PC-3 (cell line): ENCODE measurements around the gene PLD1. TPM values are rescaled to one million over a fixed set of nuclear protein-coding genes. Genes with fewer than 3 reads are reported as not detected.

Experiments
- ATAC-seq: fragments of 200-7000 bp; cut with Tn5 transposase; 2 replicates; pipeline ENCODE4 v1.9.1; 2020; ENCODE audit warnings: mild to moderate bottlenecking, moderate library complexity
- BruUV-seq: library from RNA; stranded (reverse); fragments of 400-500 nt; replicated peaks from 2 replicates; lab custom pipeline; 2021; lab: Mats Ljungman, UMichigan
- CTCF ChIA-PET: fragments of 300-600 bp; sonication (Branson Sonifier 250); formaldehyde crosslinking; loops from one replicate; lab custom pipeline; 2022; ENCODE audit warnings: antibody characterized with exemption; lab: Charles Lee
- POLR2A ChIA-PET: fragments of 300-600 bp; sonication (Branson Sonifier 250); formaldehyde crosslinking; loops from one replicate; lab custom pipeline; 2022; ENCODE audit warnings: antibody characterized with exemption; ENCODE audit not compliant: unreplicated experiment; lab: Charles Lee
- DNase-seq: peaks from one replicate; pipeline ENCODE4 v3.0.0-alpha.2; 2015
- H2AFZ ChIP-seq: fragments of 300-600 bp; sonication (generic); 2 replicates; pipeline ENCODE4 v1.6.0; 2016; ENCODE audit warnings: antibody characterized with exemption, low read length
- H3F3A ChIP-seq: fragments of 300-600 bp; sonication (generic); one replicate; pipeline ENCODE4 v1.6.0; 2017; ENCODE audit warnings: antibody characterized with exemption, low read length, control low read depth, mild to moderate bottlenecking; ENCODE audit not compliant: unreplicated experiment
- H3K27ac ChIP-seq: fragments of 300-600 bp; sonication (generic); 2 replicates; pipeline ENCODE4 v1.5.1; 2016; ENCODE audit warnings: mild to moderate bottlenecking, low read length
- H3K27me3 ChIP-seq: fragments of 300-600 bp; sonication (generic); 2 replicates; pipeline ENCODE4 v1.6.1; 2016; ENCODE audit warnings: low read length, mixed read lengths
- H3K36me3 ChIP-seq: fragments of 300-600 bp; sonication (generic); 2 replicates; pipeline ENCODE4 v1.6.1; 2016; ENCODE audit warnings: low read depth, mixed run types, low read length, mixed read lengths
- H3K4me1 ChIP-seq: fragments of 300-600 bp; sonication (generic); 2 replicates; pipeline ENCODE4 v1.5.1; 2016; ENCODE audit warnings: low read length; ENCODE audit not compliant: insufficient read depth
- H3K4me2 ChIP-seq: fragments of 300-600 bp; sonication (generic); 2 replicates; pipeline ENCODE4 v1.6.0; 2016; ENCODE audit warnings: low read length
- H3K4me3 ChIP-seq: fragments of 300-600 bp; sonication (generic); 2 replicates; pipeline ENCODE4 v1.5.1; 2016; ENCODE audit warnings: mild to moderate bottlenecking, low read length, mixed read lengths
- H3K79me2 ChIP-seq: fragments of 300-600 bp; sonication (generic); 2 replicates; pipeline ENCODE4 v1.6.1; 2017; ENCODE audit warnings: low read length, mixed read lengths
- H3K9ac ChIP-seq: fragments of 300-600 bp; sonication (generic); 2 replicates; pipeline ENCODE4 v1.6.0; 2016; ENCODE audit warnings: mild to moderate bottlenecking, low read length
- H3K9me2 ChIP-seq: fragments of 300-600 bp; sonication (generic); replicated peaks from 2 replicates; pipeline ENCODE4 v1.6.1; 2016; ENCODE audit warnings: mixed run types, low read length, mixed read lengths
- H3K9me3 ChIP-seq: fragments of 300-600 bp; sonication (generic); 2 replicates; pipeline ENCODE4 v1.6.1; 2016; ENCODE audit warnings: low read length, mixed read lengths
- H4K20me1 ChIP-seq: fragments of 300-600 bp; sonication (generic); 2 replicates; pipeline ENCODE4 v1.6.1; 2016; ENCODE audit warnings: low read length, mixed read lengths
- EZH2 ChIP-seq: fragments of 300-600 bp; sonication (generic); IDR thresholded peaks from one replicate; pipeline ENCODE4 v1.6.1; 2017; ENCODE audit warnings: antibody characterized with exemption, mild to moderate bottlenecking, low read length; ENCODE audit not compliant: unreplicated experiment
- EZH2phosphoT487 ChIP-seq: fragments of 300-600 bp; sonication (generic); IDR thresholded peaks from 2 replicates; pipeline ENCODE4 v1.6.1; 2018; ENCODE audit warnings: mild to moderate bottlenecking, antibody characterized with exemption, low read length, borderline replicate concordance
- intact Hi-C: fragments of 100-400 bp; cut with micrococcal nuclease; formaldehyde crosslinking; loops from 2 replicates; pipeline ENCODE4 v1.9.0; 2023
- total RNA-seq: library from RNA; depleted of rRNA; stranded (reverse); fragments of >200 nt; gene quantifications from 2 replicates; pipeline ENCODE4 v1.2.3, GENCODE V29; 2014
- TF ChIP-seq, protein P1 (sequence below): fragments of 300-600 bp; sonication (generic); conservative IDR thresholded peaks from 2 replicates; pipeline ENCODE4 v1.5.1; 2017; ENCODE audit warnings: antibody characterized with exemption, low read depth, mild to moderate bottlenecking, low read length

Gene PLD1
- total RNA-seq, 1 experiment from 2014 or later = 7.3 TPM

GRCh38 chr3:171654326-171654725 is 156.0 kb downstream of the PLD1 start:
- Histone ChIP-seq H3K4me1 (no peaks in the 10 kb centered on the region), H3K36me3 (no peaks in the 10 kb centered on the region), H3F3A (no peaks in the 10 kb centered on the region), H3K9me3 (no peaks in the 10 kb centered on the region), H2AFZ (no peak overlapping the region), H3K79me2 (no peaks in the 10 kb centered on the region), H3K9ac (no peak overlapping the region), H3K27me3 (no peaks in the 10 kb centered on the region), H3K9me2 (no peaks in the 10 kb centered on the region), H3K4me3 (no peak overlapping the region), H3K4me2 (no peak overlapping the region), H4K20me1 (no peaks in the 10 kb centered on the region), H3K27ac (no peak overlapping the region)
- CTCF ChIA-PET = no interaction called here
- TF ChIP-seq EZH2 (no peak), EZH2phosphoT487 (no peak)
- TF ChIP-seq, protein P1, sequence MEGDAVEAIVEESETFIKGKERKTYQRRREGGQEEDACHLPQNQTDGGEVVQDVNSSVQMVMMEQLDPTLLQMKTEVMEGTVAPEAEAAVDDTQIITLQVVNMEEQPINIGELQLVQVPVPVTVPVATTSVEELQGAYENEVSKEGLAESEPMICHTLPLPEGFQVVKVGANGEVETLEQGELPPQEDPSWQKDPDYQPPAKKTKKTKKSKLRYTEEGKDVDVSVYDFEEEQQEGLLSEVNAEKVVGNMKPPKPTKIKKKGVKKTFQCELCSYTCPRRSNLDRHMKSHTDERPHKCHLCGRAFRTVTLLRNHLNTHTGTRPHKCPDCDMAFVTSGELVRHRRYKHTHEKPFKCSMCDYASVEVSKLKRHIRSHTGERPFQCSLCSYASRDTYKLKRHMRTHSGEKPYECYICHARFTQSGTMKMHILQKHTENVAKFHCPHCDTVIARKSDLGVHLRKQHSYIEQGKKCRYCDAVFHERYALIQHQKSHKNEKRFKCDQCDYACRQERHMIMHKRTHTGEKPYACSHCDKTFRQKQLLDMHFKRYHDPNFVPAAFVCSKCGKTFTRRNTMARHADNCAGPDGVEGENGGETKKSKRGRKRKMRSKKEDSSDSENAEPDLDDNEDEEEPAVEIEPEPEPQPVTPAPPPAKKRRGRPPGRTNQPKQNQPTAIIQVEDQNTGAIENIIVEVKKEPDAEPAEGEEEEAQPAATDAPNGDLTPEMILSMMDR = no peak
- intact Hi-C loops = no loop called here
- ATAC-seq (no peak), DNase-seq (no peak)
- BruUV-seq = no TSS peak
- POLR2A ChIA-PET = no interaction called here

DNA sequence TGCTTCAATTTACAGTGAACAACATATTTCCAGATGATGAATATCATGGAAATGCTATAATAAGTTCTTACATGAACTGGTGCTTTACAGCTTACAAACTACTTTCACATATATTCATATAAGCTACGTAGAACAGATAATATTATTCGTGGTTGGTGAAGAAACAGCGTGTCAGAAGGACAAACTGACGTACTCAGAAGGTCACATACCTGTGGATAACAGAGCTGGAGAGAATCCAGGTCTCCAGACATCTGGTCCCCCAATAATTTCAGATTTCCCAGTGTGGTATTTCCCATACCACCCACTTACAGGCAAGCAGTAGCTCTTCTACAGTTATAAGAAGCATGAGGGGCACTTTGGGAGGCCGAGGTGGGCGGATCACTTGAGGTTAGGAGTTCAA is 156.6 kb downstream of the PLD1 start:
- Histone ChIP-seq H3K27ac (no peak overlapping the region), H4K20me1 (no peaks in the 10 kb centered on the region), H3K27me3 (no peaks in the 10 kb centered on the region), H3K9me2 (no peaks in the 10 kb centered on the region), H3K4me1 (no peaks in the 10 kb centered on the region), H3K4me2 (no peak overlapping the region), H3K9ac (no peak overlapping the region), H3K36me3 (no peaks in the 10 kb centered on the region), H2AFZ (no peak overlapping the region), H3K9me3 (no peaks in the 10 kb centered on the region), H3F3A (no peaks in the 10 kb centered on the region), H3K4me3 (no peak overlapping the region), H3K79me2 (no peaks in the 10 kb centered on the region)
- TF ChIP-seq EZH2phosphoT487 = no peak
- TF ChIP-seq, protein P1 = no peak
- no peak for TF ChIP-seq EZH2
- ChIA-PET POLR2A (no interaction called here), CTCF (no interaction called here)
- ATAC-seq (no peak), DNase-seq (no peak)
- no TSS peak for BruUV-seq
- intact Hi-C loops = no loop called here

DNA sequence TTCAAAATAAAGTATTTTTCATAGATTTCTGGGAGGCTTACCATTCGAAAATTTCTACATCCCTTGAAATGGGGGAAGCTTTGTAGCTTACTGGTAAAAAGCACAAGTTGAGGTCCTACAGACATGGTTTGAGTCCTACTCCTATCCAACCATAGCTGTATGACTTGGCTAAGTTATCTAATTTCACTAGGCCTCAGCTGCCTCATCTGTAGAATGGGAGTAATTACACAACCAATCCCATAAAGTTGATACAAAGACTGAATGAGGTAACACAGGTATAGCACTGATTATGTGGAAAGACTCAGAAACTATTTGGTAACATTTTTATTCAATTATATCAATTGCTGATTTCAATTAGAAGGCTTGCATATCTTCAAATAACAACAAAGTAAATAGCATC is 157.4 kb downstream of the PLD1 start:
- Histone ChIP-seq H3K9ac (no peak overlapping the region), H3K27me3 (no peaks in the 10 kb centered on the region), H3K36me3 (no peaks in the 10 kb centered on the region), H2AFZ (no peak overlapping the region), H3K4me2 (no peak overlapping the region), H3K27ac (no peak overlapping the region), H3K9me3 (no peaks in the 10 kb centered on the region), H3K9me2 (no peaks in the 10 kb centered on the region), H3K79me2 (no peaks in the 10 kb centered on the region), H3K4me3 (no peak overlapping the region), H3F3A (no peaks in the 10 kb centered on the region), H3K4me1 (no peaks in the 10 kb centered on the region), H4K20me1 (no peaks in the 10 kb centered on the region)
- TF ChIP-seq EZH2phosphoT487 (no peak), EZH2 (no peak)
- TF ChIP-seq, protein P1 = no peak
- ChIA-PET CTCF (no interaction called here), POLR2A (no interaction called here)
- ATAC-seq (no peak), DNase-seq (no peak)
- intact Hi-C loops = no loop called here
- no TSS peak for BruUV-seq
